ENCODE results near the gene LRRC2.
A peak's percentile ranks its signal among the peaks of the same experiment; 100 is the strongest.

Gene LRRC2

DNA sequence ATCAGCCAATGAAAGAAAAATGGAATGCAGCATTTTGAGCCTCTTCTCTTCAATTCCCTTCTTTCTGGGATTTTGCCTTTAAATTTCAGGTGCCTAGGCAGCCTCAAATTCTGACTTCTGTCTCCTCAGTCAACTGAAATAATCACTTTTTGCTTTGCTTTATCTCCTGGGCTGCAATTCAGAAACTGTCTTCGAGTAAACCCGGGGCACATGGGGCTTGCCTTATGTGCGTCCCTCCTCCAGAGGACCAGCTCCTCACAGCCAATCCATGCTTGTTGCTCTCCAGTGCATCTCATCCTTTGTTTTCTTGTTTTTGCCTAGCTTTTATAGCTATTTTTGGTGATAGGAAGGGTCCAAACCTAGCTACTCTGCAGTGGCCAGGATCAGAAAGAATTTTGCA lies 59.6 kb downstream of the LRRC2 start:
- Histone ChIP-seq H3K4me3 (no peak overlapping the region), H3K9me3 (ENCODE audit: low read depth, low read length) (no peaks in the 10 kb centered on the region), H3K36me3 (ENCODE audit: insufficient read depth, low read length) (no peaks in the 10 kb centered on the region), H3K9ac (ENCODE audit: insufficient read length) (no peak overlapping the region), H3K27ac (no peak overlapping the region)
- DNase-seq (ENCODE audit: low read depth, low spot score): no peak
- no peak for TF ChIP-seq POLR2AphosphoS5 (IDR thresholded peaks at IDR 0.05; ENCODE audit: borderline replicate concordance, low read depth, low read length)
- no peak for TF ChIP-seq FOXP2 (optimal IDR thresholded peaks at IDR 0.05; ENCODE audit: control extremely low read depth, extremely low read length, insufficient read depth)
- no peak for TF ChIP-seq EZH2 (IDR thresholded peaks at IDR 0.05)

DNA sequence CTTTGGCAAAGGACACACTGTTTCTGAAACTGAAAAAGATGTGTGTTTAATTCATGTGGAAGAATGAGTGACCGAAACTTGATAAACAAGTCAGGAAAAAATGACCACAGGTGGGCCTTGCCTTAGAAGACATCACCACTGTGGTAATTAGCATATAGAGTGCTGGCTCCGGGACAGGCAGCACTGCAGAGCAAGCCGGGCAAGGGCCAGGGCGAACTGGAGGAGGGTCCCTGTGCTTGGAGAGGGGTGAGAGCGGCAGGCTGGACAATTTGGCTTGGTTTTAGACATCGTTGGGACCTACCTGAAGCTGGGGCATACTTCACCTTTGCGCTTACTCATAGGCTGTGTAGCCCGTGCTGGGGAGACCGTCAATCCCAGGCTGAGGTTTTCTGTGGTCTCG lies 60.1 kb downstream of the LRRC2 start:
- TF ChIP-seq POLR2AphosphoS5 (IDR thresholded peaks at IDR 0.05; ENCODE audit: borderline replicate concordance, low read depth, low read length) (no peak), FOXP2 (optimal IDR thresholded peaks at IDR 0.05; ENCODE audit: control extremely low read depth, extremely low read length, insufficient read depth) (no peak), EZH2 (IDR thresholded peaks at IDR 0.05) (no peak)
- DNase-seq (ENCODE audit: low read depth, low spot score): no peak
- H3K27ac ChIP-seq: no peak overlapping the region
- no peak overlapping the region for H3K9ac ChIP-seq (ENCODE audit: insufficient read length)
- H3K36me3 ChIP-seq (ENCODE audit: insufficient read depth, low read length): no peaks in the 10 kb centered on the region
- H3K9me3 ChIP-seq (ENCODE audit: low read depth, low read length): no peaks in the 10 kb centered on the region
- no peak overlapping the region for H3K4me3 ChIP-seq

DNA sequence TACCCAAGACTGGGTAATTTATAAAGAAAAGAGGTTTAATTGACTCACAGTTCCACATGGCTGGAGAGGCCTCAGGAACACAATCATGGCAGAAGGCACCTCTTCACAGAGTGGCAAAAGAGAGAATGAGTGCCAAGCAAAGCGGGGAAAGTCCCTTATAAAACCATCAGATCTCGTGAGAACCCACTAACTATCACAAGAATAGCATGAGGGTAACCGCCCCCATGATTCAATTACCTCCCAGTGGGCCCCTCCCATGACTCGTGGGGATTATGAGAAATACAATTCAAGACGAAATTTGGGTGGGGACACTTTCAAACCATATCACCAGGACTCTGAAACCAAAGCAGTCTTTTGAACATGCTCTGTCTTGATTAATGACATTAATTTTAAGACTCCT lies 61.3 kb downstream of the LRRC2 start:
- no peak for DNase-seq (ENCODE audit: low read depth, low spot score)

DNA sequence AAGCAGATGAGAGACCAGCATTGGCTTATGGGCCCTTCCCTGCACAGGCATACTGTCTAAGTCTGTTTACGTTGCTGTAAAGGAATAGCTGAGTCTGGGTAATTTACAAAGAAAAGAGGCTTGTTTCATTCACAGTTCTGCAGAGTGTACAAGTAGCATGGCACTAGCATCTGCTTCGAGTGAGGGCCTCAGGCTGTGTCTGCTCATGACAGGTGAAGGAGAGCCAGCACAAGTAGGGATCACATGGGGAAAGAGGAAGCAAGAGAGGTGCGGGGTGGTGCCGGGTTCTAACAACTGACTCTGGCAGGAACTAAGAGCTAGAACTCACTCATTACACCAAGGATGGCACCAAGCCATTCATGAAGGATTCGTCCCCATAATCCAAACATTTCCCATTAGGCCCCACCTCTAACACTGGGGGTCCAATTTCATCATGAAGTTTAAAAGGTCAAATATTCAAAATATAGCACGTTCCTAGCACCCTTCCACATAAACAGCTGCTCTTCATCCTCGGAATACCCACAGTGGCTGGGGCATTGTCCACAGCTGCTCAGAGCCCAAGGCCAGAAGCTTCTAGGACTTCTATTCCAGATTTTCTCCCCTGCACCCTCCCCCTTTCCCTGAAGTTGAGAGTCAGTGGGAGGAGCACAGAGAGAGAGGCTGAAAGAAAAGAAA lies 62.8 kb downstream of the LRRC2 start:
- TF ChIP-seq FOXP2 (optimal IDR thresholded peaks at IDR 0.05; ENCODE audit: control extremely low read depth, extremely low read length, insufficient read depth): no peak
- no peak for TF ChIP-seq EZH2 (IDR thresholded peaks at IDR 0.05)
- TF ChIP-seq POLR2AphosphoS5 (IDR thresholded peaks at IDR 0.05; ENCODE audit: borderline replicate concordance, low read depth, low read length): no peak
- Histone ChIP-seq H3K27ac (peak overlapping the region; percentile 17; the same call in 1 of the 2 replicates), H3K9me3 (ENCODE audit: low read depth, low read length) (no peaks in the 10 kb centered on the region), H3K36me3 (ENCODE audit: insufficient read depth, low read length) (no peaks in the 10 kb centered on the region), H3K9ac (ENCODE audit: insufficient read length) (no peak overlapping the region), H3K4me3 (no peak overlapping the region)
- no peak for DNase-seq (ENCODE audit: low read depth, low spot score)

More for the DNA sequence above, 61.3 kb downstream of the LRRC2 start:
- Histone ChIP-seq H3K9ac (ENCODE audit: insufficient read length) (no peak overlapping the region), H3K27ac (no peak overlapping the region), H3K36me3 (ENCODE audit: insufficient read depth, low read length) (no peaks in the 10 kb centered on the region), H3K4me3 (no peak overlapping the region), H3K9me3 (ENCODE audit: low read depth, low read length) (no peaks in the 10 kb centered on the region)
- no peak for TF ChIP-seq EZH2 (IDR thresholded peaks at IDR 0.05)
- no peak for TF ChIP-seq POLR2AphosphoS5 (IDR thresholded peaks at IDR 0.05; ENCODE audit: borderline replicate concordance, low read depth, low read length)
- TF ChIP-seq FOXP2 (optimal IDR thresholded peaks at IDR 0.05; ENCODE audit: control extremely low read depth, extremely low read length, insufficient read depth): no peak

DNA sequence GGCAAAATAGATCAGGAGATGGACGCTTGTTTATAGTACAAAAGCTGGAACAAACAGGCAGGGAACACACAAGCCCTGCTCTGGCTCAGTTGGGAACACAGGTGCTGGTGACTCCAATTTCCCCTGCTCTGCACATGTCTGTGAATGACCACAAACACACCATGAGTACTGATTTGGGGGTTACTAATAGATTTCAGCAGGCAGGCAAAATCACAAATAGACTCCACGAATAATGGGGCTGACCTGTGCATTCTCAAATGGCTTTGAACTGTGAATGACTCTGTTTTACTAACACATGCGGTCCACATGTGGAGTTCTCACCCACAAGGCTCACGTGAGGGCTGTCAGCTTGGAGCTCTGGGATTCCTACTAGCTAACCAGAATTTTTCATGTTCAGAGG lies 64.4 kb downstream of the LRRC2 start:
- H3K9me3 ChIP-seq (ENCODE audit: low read depth, low read length): no peaks in the 10 kb centered on the region
- no peaks in the 10 kb centered on the region for H3K36me3 ChIP-seq (ENCODE audit: insufficient read depth, low read length)
- H3K9ac ChIP-seq (ENCODE audit: insufficient read length): no peak overlapping the region
- H3K27ac ChIP-seq: no peak overlapping the region
- TF ChIP-seq POLR2AphosphoS5 (IDR thresholded peaks at IDR 0.05; ENCODE audit: borderline replicate concordance, low read depth, low read length): no peak
- TF ChIP-seq EZH2 (IDR thresholded peaks at IDR 0.05): no peak
- no peak for TF ChIP-seq FOXP2 (optimal IDR thresholded peaks at IDR 0.05; ENCODE audit: control extremely low read depth, extremely low read length, insufficient read depth)
- no peak for DNase-seq (ENCODE audit: low read depth, low spot score)
- no peak overlapping the region for H3K4me3 ChIP-seq

DNA sequence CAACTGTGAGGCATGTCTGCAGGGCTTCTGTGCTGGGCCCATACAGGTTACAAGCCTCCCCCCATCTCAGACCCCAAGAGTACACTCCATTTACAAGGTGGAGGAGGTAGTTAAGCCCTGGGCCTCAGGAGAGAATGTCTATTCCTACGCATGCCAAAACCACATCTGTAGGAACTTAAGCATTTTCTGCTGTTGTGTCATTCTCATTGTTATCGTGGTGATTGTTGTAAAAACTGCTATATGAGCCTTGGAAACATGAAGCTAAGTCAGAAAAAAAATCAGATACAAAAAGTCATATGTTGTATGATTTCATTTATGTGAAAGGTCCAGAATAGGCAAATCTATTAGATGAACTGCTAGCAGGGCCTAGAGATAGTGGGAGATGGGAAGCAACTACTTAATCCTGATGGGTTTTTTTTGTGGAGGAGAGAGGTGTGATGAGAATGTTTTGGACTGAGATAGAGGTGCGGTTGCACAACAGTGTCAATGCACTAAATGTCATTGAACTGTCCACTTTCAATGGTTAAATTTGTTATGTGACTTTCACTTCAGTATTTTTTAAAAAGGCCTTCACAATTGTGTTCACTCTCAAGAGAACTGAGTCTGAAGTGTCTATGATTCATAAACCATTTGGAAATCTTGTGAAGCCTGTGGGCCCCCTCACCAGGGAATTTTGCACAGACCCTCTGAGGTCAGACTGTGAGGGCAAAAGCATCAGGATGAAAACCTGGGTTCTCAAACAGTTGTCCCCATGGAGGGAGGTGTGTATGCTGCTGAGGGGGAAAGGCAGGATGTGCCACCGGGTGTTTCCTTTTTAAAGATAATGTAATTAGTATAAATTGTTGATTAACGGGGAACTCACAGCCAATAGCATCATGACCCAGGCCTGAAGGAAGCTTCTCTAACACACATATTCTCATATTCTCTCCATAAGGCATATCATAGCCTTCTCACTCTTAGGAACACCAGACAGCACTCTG lies 65.2 kb downstream of the LRRC2 start:
- Histone ChIP-seq H3K27ac (no peak overlapping the region), H3K36me3 (ENCODE audit: insufficient read depth, low read length) (no peaks in the 10 kb centered on the region), H3K4me3 (no peak overlapping the region), H3K9me3 (ENCODE audit: low read depth, low read length) (no peaks in the 10 kb centered on the region), H3K9ac (ENCODE audit: insufficient read length) (no peak overlapping the region)
- no peak for DNase-seq (ENCODE audit: low read depth, low spot score)
- no peak for TF ChIP-seq EZH2 (IDR thresholded peaks at IDR 0.05)
- no peak for TF ChIP-seq FOXP2 (optimal IDR thresholded peaks at IDR 0.05; ENCODE audit: control extremely low read depth, extremely low read length, insufficient read depth)
- TF ChIP-seq POLR2AphosphoS5 (IDR thresholded peaks at IDR 0.05; ENCODE audit: borderline replicate concordance, low read depth, low read length): no peak

DNA sequence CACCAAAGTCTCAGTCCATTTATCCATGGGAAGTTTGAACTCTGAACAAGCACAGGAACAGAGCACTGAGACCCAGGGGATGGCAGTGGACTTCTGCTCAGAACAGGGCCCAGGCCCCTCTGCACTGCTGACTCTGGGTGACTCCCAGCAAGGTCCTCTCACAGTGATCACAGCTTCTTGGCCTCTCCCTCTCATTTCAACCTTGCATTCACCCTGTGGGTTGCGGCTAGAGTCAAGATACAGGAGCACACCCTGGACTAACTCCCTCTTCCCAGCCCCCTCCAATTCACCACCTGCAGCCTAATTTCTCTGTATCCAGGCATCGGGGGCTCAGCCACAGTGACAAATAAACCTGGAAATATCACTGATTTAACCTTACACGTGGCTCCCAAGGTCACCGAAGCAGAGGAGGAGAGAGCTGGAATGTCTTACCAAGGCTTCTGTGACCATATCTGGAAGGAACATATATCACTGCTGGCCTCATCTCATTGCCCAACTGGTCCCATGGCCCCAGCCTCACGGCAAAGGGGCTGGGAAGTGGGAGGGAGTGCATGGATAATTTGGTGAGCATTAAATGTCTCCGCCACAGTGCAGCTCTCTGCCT lies 67.1 kb downstream of the LRRC2 start:
- DNase-seq (ENCODE audit: low read depth, low spot score): no peak
- TF ChIP-seq POLR2AphosphoS5 (IDR thresholded peaks at IDR 0.05; ENCODE audit: borderline replicate concordance, low read depth, low read length): no peak
- no peak for TF ChIP-seq EZH2 (IDR thresholded peaks at IDR 0.05)
- no peak for TF ChIP-seq FOXP2 (optimal IDR thresholded peaks at IDR 0.05; ENCODE audit: control extremely low read depth, extremely low read length, insufficient read depth)
- Histone ChIP-seq H3K27ac (no peak overlapping the region), H3K9me3 (ENCODE audit: low read depth, low read length) (no peaks in the 10 kb centered on the region), H3K9ac (ENCODE audit: insufficient read length) (no peak overlapping the region), H3K36me3 (ENCODE audit: insufficient read depth, low read length) (no peaks in the 10 kb centered on the region), H3K4me3 (no peak overlapping the region)

Data from SK-N-MC (cell line).